AG04450 (cell line): Measurements from ENCODE around the gene TRIM6. TPM values are rescaled to one million over a fixed set of nuclear protein-coding genes. Genes with fewer than 3 reads are reported as not detected.

ENCODE experiments used
- CTCF ChIA-PET: fragments of 300-600, 350-600 bp; formaldehyde crosslinking; extraction: SDS; loops from one replicate; lab custom pipeline; 2022; ENCODE audit warnings: antibody characterized with exemption, inconsistent platforms; lab: Charles Lee
- POLR2A ChIA-PET: fragments of 350-600 bp; formaldehyde crosslinking; extraction: SDS; loops from one replicate; lab custom pipeline; 2021; ENCODE audit warnings: antibody characterized with exemption, inconsistent platforms; lab: Yijun Ruan, JAX
- DNase-seq: peaks from one replicate; pipeline ENCODE4 v3.0.0-alpha.2; 2011; ENCODE audit warnings: low read depth, low spot score
- H3K27ac ChIP-seq: one replicate; pipeline ENCODE4 v1.5.1; 2012; ENCODE audit warnings: low read depth, low read length, control low read depth
- H3K27me3 ChIP-seq: one replicate; pipeline ENCODE4 v1.6.0; 2012; ENCODE audit warnings: low read length; ENCODE audit not compliant: control insufficient read depth, insufficient read depth
- H3K4me3 ChIP-seq: 2 replicates; pipeline ENCODE4 v1.5.1; 2011; ENCODE audit warnings: mild to moderate bottlenecking, low read depth, low read length, control low read depth
- H3K9me3 ChIP-seq: 2 replicates; pipeline ENCODE4 v1.5.1; 2012; ENCODE audit warnings: low read length; ENCODE audit not compliant: control insufficient read depth, insufficient read depth
- CTCF ChIP-seq: IDR thresholded peaks from 2 replicates; pipeline ENCODE4 v1.5.1; 2011; ENCODE audit warnings: low read depth, low read length, control low read depth, inconsistent platforms
- polyA plus RNA-seq: library from polyadenylated mRNA; depleted of rRNA; stranded (reverse); fragments of >200 nt; gene quantifications from 2 replicates; pipeline ENCODE4 v1.2.3, GENCODE V29; 2011

Gene TRIM6
- polyA plus RNA-seq, 1 experiment: 6.8 TPM

- ChIA-PET POLR2A (no interaction called here), CTCF (no interaction called here)
- no peak for DNase-seq
- H3K27me3 ChIP-seq: no peaks in the 10 kb centered on the region
- no peak overlapping the region for H3K4me3 ChIP-seq
- H3K9me3 ChIP-seq: no peaks in the 10 kb centered on the region
- no peak for TF ChIP-seq CTCF
- no peak overlapping the region for H3K27ac ChIP-seq
These were observed 12.4 kb downstream of the TRIM6 start for GRCh38 chr11:5608808-5609207.

- ChIA-PET CTCF (interaction anchor here (0.6 kb wide), 1 partner anchor 11 kb away, joined by 3 read pairs; no protein-coding TSS in a partner anchor), POLR2A (interaction anchor here (0.5 kb wide), 1 partner anchor 103 kb away, joined by 3 read pairs; no protein-coding TSS in a partner anchor)
- Histone ChIP-seq H3K4me3 (no peak overlapping the region), H3K9me3 (no peaks in the 10 kb centered on the region), H3K27ac (no peak overlapping the region), H3K27me3 (no peaks in the 10 kb centered on the region)
- DNase-seq: no peak
- no peak for TF ChIP-seq CTCF
These were observed 14.0 kb downstream of the TRIM6 start for GRCh38 chr11:5610446-5610845.

GRCh38 chr11:5611627-5612026 is 15.2 kb downstream of the TRIM6 start:
- no peak for TF ChIP-seq CTCF
- Histone ChIP-seq H3K9me3 (no peaks in the 10 kb centered on the region), H3K27ac (no peak overlapping the region), H3K27me3 (no peaks in the 10 kb centered on the region), H3K4me3 (no peak overlapping the region)
- ChIA-PET POLR2A (no interaction called here), CTCF (no interaction called here)
- DNase-seq: no peak

- no peak overlapping the region for H3K4me3 ChIP-seq
- ChIA-PET CTCF (interaction anchor here (0.5 to 2.8 kb wide), 6 partner anchors 18 to 416 kb away, joined by 3 to 12 read pairs (median 8); no protein-coding TSS in a partner anchor), POLR2A (no interaction called here)
- no peak for TF ChIP-seq CTCF
- H3K27me3 ChIP-seq: no peaks in the 10 kb centered on the region
- DNase-seq: peak; percentile 61
- no peaks in the 10 kb centered on the region for H3K9me3 ChIP-seq
- peak overlapping the region; percentile 57 for H3K27ac ChIP-seq
These were observed 22.4 kb downstream of the TRIM6 start for GRCh38 chr11:5618807-5619206.

- Histone ChIP-seq H3K27me3 (no peaks in the 10 kb centered on the region), H3K9me3 (no peaks in the 10 kb centered on the region), H3K27ac (peak overlapping the region; percentile 68), H3K4me3 (no peak overlapping the region)
- TF ChIP-seq CTCF: no peak
- ChIA-PET CTCF (interaction anchor here (1.2 to 2.8 kb wide), 4 partner anchors 15 to 145 kb away, joined by 3 to 10 read pairs (median 6); partner anchors contain the start of gene TRIM5), POLR2A (interaction anchor here (1.0 to 1.8 kb wide), 4 partner anchors 15 to 69 kb away, joined by 3 to 9 read pairs (median 6); partner anchors contain the start of genes TRIM22, TRIM5 and TRIM6)
- peak; percentile 78 for DNase-seq
These were observed 24.4 kb downstream of the TRIM6 start for GRCh38 chr11:5620651-5621521.
